Measurements from ENCODE around the gene CHD2.

GRCh38 chr15:92914103-92914499 is 14.0 kb downstream of the CHD2 start:
- TF ChIP-seq CTCF (conservative IDR thresholded peaks at IDR 0.05; ENCODE audit: low read length) (no peak), EZH2phosphoT487 (IDR thresholded peaks at IDR 0.05; ENCODE audit: borderline replicate concordance) (no peak)

Data from Loucy (cell line).